Left ventricle myocardium inferior (tissue), 1 donor: Measurements from ENCODE around the gene CD151. TPM values are rescaled to one million over a fixed set of nuclear protein-coding genes. Genes with fewer than 3 reads are reported as not detected.

Experiments used
- DNase-seq: peaks from one replicate; pipeline ENCODE4 v3.0.0-alpha.2; 2020
- H3K27ac ChIP-seq: fragments of 200-600 bp; replicated peaks from 2 replicates; pipeline ENCODE4 v1.8.0; 2021
- H3K27me3 ChIP-seq: fragments of 200-600 bp; 2 replicates; pipeline ENCODE4 v1.8.0; 2021; ENCODE audit warnings: low read depth
- H3K36me3 ChIP-seq: fragments of 200-600 bp; 2 replicates; pipeline ENCODE4 v1.8.0; 2021
- H3K4me1 ChIP-seq: fragments of 200-600 bp; 2 replicates; pipeline ENCODE4 v1.8.0; 2021
- H3K4me3 ChIP-seq: fragments of 200-600 bp; 2 replicates; pipeline ENCODE4 v1.8.0; 2021; ENCODE audit warnings: mild to moderate bottlenecking, moderate library complexity
- H3K9me3 ChIP-seq: fragments of 200-600 bp; replicated peaks from 2 replicates; pipeline ENCODE4 v1.8.0; 2021
- CTCF ChIP-seq: fragments of 200-600 bp; IDR thresholded peaks from 2 replicates; pipeline ENCODE4 v1.8.0; 2021; ENCODE audit warnings: antibody characterized with exemption, mild to moderate bottlenecking, borderline replicate concordance
- intact Hi-C: fragments of 100-400 bp; cut with micrococcal nuclease; formaldehyde crosslinking; loops from one replicate; pipeline ENCODE4 v1.11.0; 2022
- total RNA-seq: library from RNA; stranded (reverse); fragmentation: NEBNext Ultra II Directional; extraction: Animal tissue kit (Norgen Biotek cat#: 25700); gene quantifications from one replicate; pipeline ENCODE4 v1.2.1, GENCODE V29; 2021
- donor health status: DM: no; HTN: yes; CAD: no; lungs with severe emphysema.

The CD151 gene
- total RNA-seq, 1 donor from 2014 or later, result 408 TPM

- Histone ChIP-seq H3K9me3 (no peaks in the 10 kb centered on the region), H3K4me1 (peaks cover 96% of the 10 kb centered on the region), H3K4me3 (peak overlapping the region; percentile 73), H3K27ac (peak overlapping the region; percentile 92), H3K36me3 (peaks cover 5% of the 10 kb centered on the region), H3K27me3 (no peaks in the 10 kb centered on the region)
- peak; percentile 83 for DNase-seq
- TF ChIP-seq CTCF, result no peak
- intact Hi-C loops, result no loop called here
Observed at GRCh38 chr11:830295-831117, 2.2 kb upstream of the CD151 start.

- intact Hi-C loops, result no loop called here
- peaks cover 6% of the 10 kb centered on the region for H3K36me3 ChIP-seq
- peak overlapping the region; percentile 73 for H3K4me3 ChIP-seq
- H3K9me3 ChIP-seq, result no peaks in the 10 kb centered on the region
- H3K27me3 ChIP-seq, result no peaks in the 10 kb centered on the region
- TF ChIP-seq CTCF, result no peak
- peaks cover 95% of the 10 kb centered on the region for H3K4me1 ChIP-seq
- no peak for DNase-seq
- no peak overlapping the region for H3K27ac ChIP-seq
Observed at GRCh38 chr11:831118-831864, 1.5 kb upstream of the CD151 start.

GRCh38 chr11:831961-832528 lies 707 bp upstream of the CD151 start:
- no peaks in the 10 kb centered on the region for H3K27me3 ChIP-seq
- H3K9me3 ChIP-seq, result no peaks in the 10 kb centered on the region
- peaks cover 95% of the 10 kb centered on the region for H3K4me1 ChIP-seq
- H3K36me3 ChIP-seq, result peaks cover 14% of the 10 kb centered on the region
- intact Hi-C loops, result no loop called here
- no peak for TF ChIP-seq CTCF
- peak overlapping the region; percentile 98 for H3K27ac ChIP-seq
- H3K4me3 ChIP-seq, result peak overlapping the region; percentile 93
- no peak for DNase-seq

- no peak for TF ChIP-seq CTCF
- Histone ChIP-seq H3K27me3 (no peaks in the 10 kb centered on the region), H3K27ac (peak overlapping the region; percentile 98), H3K4me3 (peak overlapping the region; percentile 93), H3K36me3 (peaks cover 25% of the 10 kb centered on the region), H3K9me3 (no peaks in the 10 kb centered on the region), H3K4me1 (peaks cover 95% of the 10 kb centered on the region)
- DNase-seq, result peak; percentile 73
- intact Hi-C loops, result no loop called here
Observed at GRCh38 chr11:833114-833791, 501 bp downstream of the CD151 start.

GRCh38 chr11:833849-834311 lies 1.1 kb downstream of the CD151 start:
- Histone ChIP-seq H3K27me3 (no peaks in the 10 kb centered on the region), H3K36me3 (peaks cover 31% of the 10 kb centered on the region), H3K9me3 (no peaks in the 10 kb centered on the region), H3K4me1 (peaks cover 95% of the 10 kb centered on the region), H3K4me3 (peak overlapping the region; percentile 93), H3K27ac (peak overlapping the region; percentile 98)
- DNase-seq, result no peak
- intact Hi-C loops, result no loop called here
- TF ChIP-seq CTCF, result no peak
